Smooth muscle cell (in vitro differentiated cells): ENCODE results near the gene COMT. TPM values are rescaled to one million over a fixed set of nuclear protein-coding genes. Genes with fewer than 3 reads are reported as not detected.

Experiments used
- DNase-seq: peaks from one replicate; lab custom pipeline; 2025; ENCODE audit not compliant: unreplicated experiment; lab: John Stamatoyannopoulos, UW
- H2AFZ ChIP-seq: fragments of 200-600 bp; sonication (generic); 2 replicates; pipeline ENCODE4 v1.6.0; 2016; ENCODE audit warnings: antibody characterized with exemption, low read depth, mild to moderate bottlenecking
- H3F3A ChIP-seq: fragments of 200-600 bp; sonication (generic); 2 replicates; pipeline ENCODE4 v1.6.0; 2017; ENCODE audit warnings: antibody characterized with exemption, low read depth
- H3K27ac ChIP-seq: fragments of 200-600 bp; sonication (generic); 2 replicates; pipeline ENCODE4 v1.5.1; 2016; ENCODE audit warnings: low read depth, mild to moderate bottlenecking
- H3K27me3 ChIP-seq: fragments of 200-600 bp; sonication (generic); 2 replicates; pipeline ENCODE4 v1.6.1; 2016; ENCODE audit warnings: low read depth, mild to moderate bottlenecking
- H3K36me3 ChIP-seq: fragments of 200-600 bp; sonication (generic); 2 replicates; pipeline ENCODE4 v1.5.1; 2016; ENCODE audit warnings: low read depth
- H3K4me1 ChIP-seq: fragments of 200-600 bp; sonication (generic); 2 replicates; pipeline ENCODE4 v1.5.1; 2016; ENCODE audit warnings: low read depth
- H3K4me2 ChIP-seq: fragments of 200-600 bp; sonication (generic); 2 replicates; pipeline ENCODE4 v1.6.0; 2016; ENCODE audit warnings: mild to moderate bottlenecking
- H3K4me3 ChIP-seq: fragments of 200-600 bp; sonication (generic); 2 replicates; pipeline ENCODE4 v1.5.1; 2016; ENCODE audit warnings: mild to moderate bottlenecking
- H3K79me2 ChIP-seq: fragments of 200-600 bp; sonication (generic); 2 replicates; pipeline ENCODE4 v1.6.0; 2016; ENCODE audit warnings: low read depth, mild to moderate bottlenecking
- H3K9ac ChIP-seq: fragments of 200-600 bp; sonication (generic); 2 replicates; pipeline ENCODE4 v1.6.0; 2016; ENCODE audit warnings: low read depth
- H3K9me3 ChIP-seq: fragments of 200-600 bp; sonication (generic); replicated peaks from 2 replicates; pipeline ENCODE4 v1.5.1; 2016; ENCODE audit warnings: low read depth
- H4K20me1 ChIP-seq: fragments of 200-600 bp; sonication (generic); 2 replicates; pipeline ENCODE4 v1.6.0; 2016; ENCODE audit warnings: low read depth
- CTCF ChIP-seq: fragments of 200-600 bp; sonication (generic); IDR thresholded peaks from 2 replicates; pipeline ENCODE4 v1.5.1; 2017; ENCODE audit warnings: borderline replicate concordance, mild to moderate bottlenecking, antibody characterized with exemption; ENCODE audit not compliant: insufficient read depth, poor library complexity, severe bottlenecking
- WGBS: methylation state at CpG from one replicate; pipeline ENCODE4 v1.1.7; 2016; ENCODE audit warnings: low lambda C conversion rate; 5-methylcytosine and 5-hydroxymethylcytosine counted together
- polyA plus RNA-seq: library from polyadenylated mRNA; unstranded; fragments of >200 nt; fragmentation: Nextera tagmentation; extraction: Ambion mirVana; gene quantifications from 2 replicates; pipeline ENCODE4 v1.2.1, GENCODE V29; 2016
- total RNA-seq: library from RNA; depleted of rRNA; stranded (reverse); fragments of >200 nt; gene quantifications from 2 replicates; pipeline ENCODE4 v1.2.3, GENCODE V29; 2014

The COMT gene
- total and polyA plus RNA-seq, 2 experiments from 2014 or later, result 4.1 to 6.2 TPM

GRCh38 chr22:19980766-19981165 is 39.2 kb downstream of the COMT start:
- Histone ChIP-seq H3K36me3 (no peaks in the 10 kb centered on the region), H3F3A (no peaks in the 10 kb centered on the region), H3K27ac (no peak overlapping the region), H3K4me1 (peaks cover 2% of the 10 kb centered on the region), H3K27me3 (peaks cover under 1% of the 10 kb centered on the region), H3K9me3 (no peaks in the 10 kb centered on the region), H2AFZ (no peak overlapping the region), H3K79me2 (no peaks in the 10 kb centered on the region), H4K20me1 (no peaks in the 10 kb centered on the region), H3K9ac (no peak overlapping the region), H3K4me2 (no peak overlapping the region), H3K4me3 (no peak overlapping the region)
- no peak for TF ChIP-seq CTCF
- DNase-seq, result no peak
- 94% methylated on average over 7 of the region's 7 CpGs for WGBS

- H3K36me3 ChIP-seq, result no peaks in the 10 kb centered on the region
- H3K27me3 ChIP-seq, result peaks cover 6% of the 10 kb centered on the region
- H3K9me3 ChIP-seq, result no peaks in the 10 kb centered on the region
- 96% methylated on average over 33 of the region's 33 CpGs for WGBS
- no peak overlapping the region for H3K27ac ChIP-seq
- DNase-seq, result no peak
- H3K79me2 ChIP-seq, result no peaks in the 10 kb centered on the region
- peaks cover 7% of the 10 kb centered on the region for H3K4me1 ChIP-seq
- no peak overlapping the region for H3K9ac ChIP-seq
- no peaks in the 10 kb centered on the region for H4K20me1 ChIP-seq
- no peak overlapping the region for H3K4me3 ChIP-seq
- H3F3A ChIP-seq, result no peaks in the 10 kb centered on the region
- no peak overlapping the region for H3K4me2 ChIP-seq
- H2AFZ ChIP-seq, result no peak overlapping the region
- TF ChIP-seq CTCF, result no peak
These were observed 39.8 kb downstream of the COMT start for GRCh38 chr22:19981171-19981960.

- no peak overlapping the region for H3K9ac ChIP-seq
- TF ChIP-seq CTCF, result no peak
- H3K4me1 ChIP-seq, result peaks cover 7% of the 10 kb centered on the region
- 95% methylated on average over 16 of the region's 16 CpGs for WGBS
- no peak overlapping the region for H3K4me2 ChIP-seq
- peaks cover 11% of the 10 kb centered on the region for H3K27me3 ChIP-seq
- H3F3A ChIP-seq, result no peaks in the 10 kb centered on the region
- H3K4me3 ChIP-seq, result no peak overlapping the region
- H3K27ac ChIP-seq, result no peak overlapping the region
- H3K79me2 ChIP-seq, result no peaks in the 10 kb centered on the region
- no peaks in the 10 kb centered on the region for H3K36me3 ChIP-seq
- no peak overlapping the region for H2AFZ ChIP-seq
- no peaks in the 10 kb centered on the region for H3K9me3 ChIP-seq
- no peak for DNase-seq
- H4K20me1 ChIP-seq, result no peaks in the 10 kb centered on the region
These were observed 40.7 kb downstream of the COMT start for GRCh38 chr22:19981961-19982920.
